ENCODE measurements around the gene SLC8A3. TPM values are rescaled to one million over a fixed set of nuclear protein-coding genes. Genes with fewer than 3 reads are reported as not detected.

The SLC8A3 gene
- total RNA-seq, 1 experiment from 2014 or later, result not detected

DNA sequence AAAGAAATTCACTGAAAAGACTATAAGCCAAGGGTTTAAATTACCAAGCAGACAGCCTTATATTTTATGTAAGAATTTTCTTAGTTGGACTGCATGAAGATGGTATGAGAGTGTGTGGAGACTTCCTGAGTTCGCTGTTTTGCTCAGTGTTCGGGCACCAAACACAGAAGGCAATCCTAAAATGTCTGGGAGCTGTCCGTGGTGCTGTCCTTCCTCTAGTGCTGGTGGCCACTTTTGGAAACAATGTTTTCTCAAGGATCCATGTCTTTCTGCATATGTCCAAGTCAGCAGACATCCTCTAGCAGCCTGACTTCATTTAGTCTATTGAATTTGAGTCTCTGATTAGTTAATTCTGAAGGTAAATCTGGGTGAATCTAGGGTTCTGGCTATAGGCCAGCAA, 135.8 kb downstream of the SLC8A3 start:
- Histone ChIP-seq H3K27me3 (replicated peaks; ENCODE audit: control insufficient read depth, insufficient read depth, low read length) (no peaks in the 10 kb centered on the region), H3K36me3 (ENCODE audit: control insufficient read depth, insufficient read depth, low read length) (no peaks in the 10 kb centered on the region), H3K4me1 (peaks cover 12% of the 10 kb centered on the region), H3K9me3 (no peaks in the 10 kb centered on the region), H3K4me3 (ENCODE audit: low read depth, low read length) (no peak overlapping the region)
- Mint-ChIP-seq H3K4me3 (ENCODE audit: unreplicated experiment) (no peak overlapping the region), H3K27ac (ENCODE audit: unreplicated experiment) (no peak overlapping the region), H3K9me3 (ENCODE audit: unreplicated experiment) (no peaks in the 10 kb centered on the region), H3K36me3 (ENCODE audit: insufficient read depth, unreplicated experiment) (peaks cover 6% of the 10 kb centered on the region), H3K4me1 (ENCODE audit: low read depth, unreplicated experiment) (peaks cover 14% of the 10 kb centered on the region), H3K27me3 (ENCODE audit: insufficient read depth, unreplicated experiment) (peaks cover 8% of the 10 kb centered on the region)
- BruUV-seq (replicated peaks), result no TSS peak
- DNase-seq, result peak; percentile 51 to 70
- ChIA-PET CTCF (interaction anchor here (0.8 to 1.0 kb wide), 3 partner anchors 16 to 25 kb away, joined by 3 to 4 read pairs (median 3); no protein-coding TSS in a partner anchor), POLR2A (no interaction called here)
- TF ChIP-seq, protein P1, sequence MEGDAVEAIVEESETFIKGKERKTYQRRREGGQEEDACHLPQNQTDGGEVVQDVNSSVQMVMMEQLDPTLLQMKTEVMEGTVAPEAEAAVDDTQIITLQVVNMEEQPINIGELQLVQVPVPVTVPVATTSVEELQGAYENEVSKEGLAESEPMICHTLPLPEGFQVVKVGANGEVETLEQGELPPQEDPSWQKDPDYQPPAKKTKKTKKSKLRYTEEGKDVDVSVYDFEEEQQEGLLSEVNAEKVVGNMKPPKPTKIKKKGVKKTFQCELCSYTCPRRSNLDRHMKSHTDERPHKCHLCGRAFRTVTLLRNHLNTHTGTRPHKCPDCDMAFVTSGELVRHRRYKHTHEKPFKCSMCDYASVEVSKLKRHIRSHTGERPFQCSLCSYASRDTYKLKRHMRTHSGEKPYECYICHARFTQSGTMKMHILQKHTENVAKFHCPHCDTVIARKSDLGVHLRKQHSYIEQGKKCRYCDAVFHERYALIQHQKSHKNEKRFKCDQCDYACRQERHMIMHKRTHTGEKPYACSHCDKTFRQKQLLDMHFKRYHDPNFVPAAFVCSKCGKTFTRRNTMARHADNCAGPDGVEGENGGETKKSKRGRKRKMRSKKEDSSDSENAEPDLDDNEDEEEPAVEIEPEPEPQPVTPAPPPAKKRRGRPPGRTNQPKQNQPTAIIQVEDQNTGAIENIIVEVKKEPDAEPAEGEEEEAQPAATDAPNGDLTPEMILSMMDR (IDR thresholded peaks at IDR 0.05; ENCODE audit: insufficient read depth in 1 of 2, low read depth in 1 of 2, low read length in 1 of 2, severe bottlenecking in 1 of 2, unreplicated experiment in 1 of 2), result no peak
- intact Hi-C loops (cut with micrococcal nuclease; ENCODE audit: unreplicated experiment), result no loop called here

DNA sequence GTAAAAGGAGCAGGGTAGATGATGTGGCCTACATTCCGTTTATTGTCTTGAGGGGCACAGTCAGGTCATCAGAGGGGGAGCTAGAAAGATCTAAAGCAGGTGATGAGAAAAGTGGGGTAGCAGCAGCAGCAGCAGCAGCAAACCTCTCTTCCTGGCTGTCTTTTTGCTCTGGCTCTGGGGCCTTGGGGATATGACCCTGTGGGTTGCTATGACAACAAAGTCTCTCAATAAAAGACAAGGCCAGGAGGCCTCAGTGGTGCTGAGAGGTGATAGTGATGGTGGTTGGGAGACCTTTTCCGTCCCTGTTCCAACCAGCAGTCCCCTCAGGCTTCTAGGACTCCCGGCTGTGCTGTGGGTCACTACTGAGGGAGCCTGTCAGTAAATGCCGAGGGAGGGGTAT, 138.6 kb downstream of the SLC8A3 start:
- no peak overlapping the region for H3K4me3 Mint-ChIP-seq (ENCODE audit: unreplicated experiment)
- H3K27ac Mint-ChIP-seq (ENCODE audit: unreplicated experiment), result no peak overlapping the region
- CTCF ChIA-PET, result no interaction called here

DNA sequence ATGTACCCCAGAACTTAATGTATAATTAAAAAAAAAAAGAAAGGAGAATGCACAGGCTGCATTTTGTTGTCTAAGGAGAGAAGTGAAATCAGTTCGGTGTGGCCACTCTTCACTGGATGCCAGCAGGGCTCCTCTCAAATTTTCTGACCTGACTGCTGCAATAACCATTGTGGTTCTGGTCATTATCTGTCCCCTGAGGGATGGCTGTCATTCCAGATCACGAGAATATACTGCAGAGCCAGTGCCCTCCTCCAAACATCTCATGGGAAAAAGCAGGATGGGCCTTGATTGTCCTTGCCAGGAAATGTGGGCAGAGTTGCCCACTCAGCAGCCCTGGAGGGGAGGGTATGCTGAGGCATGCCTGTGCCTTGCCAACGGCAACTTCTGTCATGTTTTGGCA, 139.1 kb downstream of the SLC8A3 start:
- Histone ChIP-seq H3K9me3 (no peaks in the 10 kb centered on the region), H3K27me3 (replicated peaks; ENCODE audit: control insufficient read depth, insufficient read depth, low read length) (no peaks in the 10 kb centered on the region), H3K4me1 (peaks cover 33% of the 10 kb centered on the region), H3K4me3 (ENCODE audit: low read depth, low read length) (no peak overlapping the region), H3K36me3 (ENCODE audit: control insufficient read depth, insufficient read depth, low read length) (no peaks in the 10 kb centered on the region)
- Mint-ChIP-seq H3K36me3 (ENCODE audit: insufficient read depth, unreplicated experiment) (peaks cover 6% of the 10 kb centered on the region), H3K9me3 (ENCODE audit: unreplicated experiment) (no peaks in the 10 kb centered on the region), H3K4me3 (ENCODE audit: unreplicated experiment) (no peak overlapping the region), H3K27ac (ENCODE audit: unreplicated experiment) (no peak overlapping the region), H3K4me1 (ENCODE audit: low read depth, unreplicated experiment) (peaks cover 40% of the 10 kb centered on the region), H3K27me3 (ENCODE audit: insufficient read depth, unreplicated experiment) (peaks cover 4% of the 10 kb centered on the region)
- BruUV-seq (replicated peaks), result no TSS peak
- ChIA-PET CTCF (no interaction called here), POLR2A (no interaction called here)
- DNase-seq, result no peak
- intact Hi-C loops (cut with micrococcal nuclease; ENCODE audit: unreplicated experiment), result no loop called here
- TF ChIP-seq, protein P1 (IDR thresholded peaks at IDR 0.05; ENCODE audit: insufficient read depth in 1 of 2, low read depth in 1 of 2, low read length in 1 of 2, severe bottlenecking in 1 of 2, unreplicated experiment in 1 of 2), result no peak

More for the DNA sequence above, 138.6 kb downstream of the SLC8A3 start:
- TF ChIP-seq, protein P1 (IDR thresholded peaks at IDR 0.05; ENCODE audit: insufficient read depth in 1 of 2, low read depth in 1 of 2, low read length in 1 of 2, severe bottlenecking in 1 of 2, unreplicated experiment in 1 of 2), result no peak
- no TSS peak for BruUV-seq (replicated peaks)
- no peak overlapping the region for H3K4me3 ChIP-seq (ENCODE audit: low read depth, low read length)
- POLR2A ChIA-PET, result no interaction called here
- H3K9me3 Mint-ChIP-seq (ENCODE audit: unreplicated experiment), result no peaks in the 10 kb centered on the region
- H3K4me1 Mint-ChIP-seq (ENCODE audit: low read depth, unreplicated experiment), result peaks cover 38% of the 10 kb centered on the region
- no peak for DNase-seq
- no peaks in the 10 kb centered on the region for H3K27me3 ChIP-seq (replicated peaks; ENCODE audit: control insufficient read depth, insufficient read depth, low read length)
- no peaks in the 10 kb centered on the region for H3K9me3 ChIP-seq
- H3K36me3 ChIP-seq (ENCODE audit: control insufficient read depth, insufficient read depth, low read length), result no peaks in the 10 kb centered on the region
- H3K27me3 Mint-ChIP-seq (ENCODE audit: insufficient read depth, unreplicated experiment), result peaks cover 4% of the 10 kb centered on the region
- peaks cover 33% of the 10 kb centered on the region for H3K4me1 ChIP-seq
- H3K36me3 Mint-ChIP-seq (ENCODE audit: insufficient read depth, unreplicated experiment), result peaks cover 6% of the 10 kb centered on the region
- intact Hi-C loops (cut with micrococcal nuclease; ENCODE audit: unreplicated experiment), result no loop called here

Measured in Caco-2 (cell line).